ENCODE measurements around the gene CTR9.
A peak's percentile ranks its signal among the peaks of the same experiment; 100 is the strongest.

Gene CTR9

GRCh38 chr11:10758957-10759356 is 7.9 kb downstream of the CTR9 start:
- Histone ChIP-seq H3K79me2 (ENCODE audit: insufficient read depth, low read length) (no peaks in the 10 kb centered on the region), H3K4me1 (ENCODE audit: insufficient read depth, low read length, severe bottlenecking) (no peaks in the 10 kb centered on the region), H3K4me2 (ENCODE audit: low read length) (no peak overlapping the region), H3K9me3 (ENCODE audit: low read length) (no peaks in the 10 kb centered on the region), H3F3A (ENCODE audit: insufficient read depth, low read length) (no peaks in the 10 kb centered on the region), H3K36me3 (ENCODE audit: insufficient read depth, low read length) (peaks cover 82% of the 10 kb centered on the region), H3K4me3 (ENCODE audit: low read depth, low read length, poor library complexity, severe bottlenecking) (no peak overlapping the region), H4K20me1 (ENCODE audit: insufficient read depth, low read length) (no peaks in the 10 kb centered on the region), H3K9ac (ENCODE audit: low read length) (no peak overlapping the region), H3K27me3 (ENCODE audit: insufficient read depth, low read length) (no peaks in the 10 kb centered on the region), H3K27ac (ENCODE audit: low read depth, low read length, poor library complexity, severe bottlenecking) (no peak overlapping the region), H2AFZ (ENCODE audit: low read length) (no peak overlapping the region), H3K9me2 (ENCODE audit: low read depth, low read length) (no peaks in the 10 kb centered on the region)
- TF ChIP-seq EZH2 (IDR thresholded peaks at IDR 0.05; ENCODE audit: borderline replicate concordance, low read length) = no peak
- TF ChIP-seq CTCF (IDR thresholded peaks at IDR 0.05; ENCODE audit: low read length) = peak; percentile 50

- Histone ChIP-seq H3F3A (ENCODE audit: insufficient read depth, low read length) (no peaks in the 10 kb centered on the region), H3K27ac (ENCODE audit: low read depth, low read length, poor library complexity, severe bottlenecking) (no peak overlapping the region), H4K20me1 (ENCODE audit: insufficient read depth, low read length) (no peaks in the 10 kb centered on the region), H3K9me2 (ENCODE audit: low read depth, low read length) (no peaks in the 10 kb centered on the region), H3K4me3 (ENCODE audit: low read depth, low read length, poor library complexity, severe bottlenecking) (no peak overlapping the region), H2AFZ (ENCODE audit: low read length) (no peak overlapping the region), H3K79me2 (ENCODE audit: insufficient read depth, low read length) (no peaks in the 10 kb centered on the region), H3K27me3 (ENCODE audit: insufficient read depth, low read length) (no peaks in the 10 kb centered on the region), H3K9ac (ENCODE audit: low read length) (no peak overlapping the region), H3K36me3 (ENCODE audit: insufficient read depth, low read length) (peaks cover 70% of the 10 kb centered on the region), H3K4me1 (ENCODE audit: insufficient read depth, low read length, severe bottlenecking) (no peaks in the 10 kb centered on the region), H3K4me2 (ENCODE audit: low read length) (no peak overlapping the region), H3K9me3 (ENCODE audit: low read length) (no peaks in the 10 kb centered on the region)
- TF ChIP-seq EZH2 (IDR thresholded peaks at IDR 0.05; ENCODE audit: borderline replicate concordance, low read length) = no peak
- no peak for TF ChIP-seq CTCF (IDR thresholded peaks at IDR 0.05; ENCODE audit: low read length)
These were observed 10.1 kb downstream of the CTR9 start for GRCh38 chr11:10761085-10761698.

GRCh38 chr11:10762185-10762584 is 11.1 kb downstream of the CTR9 start:
- Histone ChIP-seq H3K36me3 (ENCODE audit: insufficient read depth, low read length) (peaks cover 63% of the 10 kb centered on the region), H3K27ac (ENCODE audit: low read depth, low read length, poor library complexity, severe bottlenecking) (no peak overlapping the region), H3K4me2 (ENCODE audit: low read length) (no peak overlapping the region), H3K79me2 (ENCODE audit: insufficient read depth, low read length) (no peaks in the 10 kb centered on the region), H3K4me1 (ENCODE audit: insufficient read depth, low read length, severe bottlenecking) (no peaks in the 10 kb centered on the region), H3K9me3 (ENCODE audit: low read length) (no peaks in the 10 kb centered on the region), H3F3A (ENCODE audit: insufficient read depth, low read length) (no peaks in the 10 kb centered on the region), H2AFZ (ENCODE audit: low read length) (no peak overlapping the region), H3K4me3 (ENCODE audit: low read depth, low read length, poor library complexity, severe bottlenecking) (no peak overlapping the region), H4K20me1 (ENCODE audit: insufficient read depth, low read length) (no peaks in the 10 kb centered on the region), H3K27me3 (ENCODE audit: insufficient read depth, low read length) (no peaks in the 10 kb centered on the region), H3K9me2 (ENCODE audit: low read depth, low read length) (no peaks in the 10 kb centered on the region), H3K9ac (ENCODE audit: low read length) (no peak overlapping the region)
- TF ChIP-seq CTCF (IDR thresholded peaks at IDR 0.05; ENCODE audit: low read length) = no peak

Measured in OCI-LY1 (cell line).